GM15510 (cell line): ENCODE results near the gene RGS13.

Experiments used
- POLR2A ChIP-seq: IDR thresholded peaks from 3 replicates; pipeline ENCODE4 v1.6.1; 2011; ENCODE audit warnings: borderline replicate concordance; ENCODE audit not compliant: insufficient read length; ENCODE audit errors: extremely low read depth

RGS13 gene

GRCh38 chr1:192610112-192610889 is 25.6 kb upstream of the RGS13 start:
- TF ChIP-seq POLR2A: no peak

DNA sequence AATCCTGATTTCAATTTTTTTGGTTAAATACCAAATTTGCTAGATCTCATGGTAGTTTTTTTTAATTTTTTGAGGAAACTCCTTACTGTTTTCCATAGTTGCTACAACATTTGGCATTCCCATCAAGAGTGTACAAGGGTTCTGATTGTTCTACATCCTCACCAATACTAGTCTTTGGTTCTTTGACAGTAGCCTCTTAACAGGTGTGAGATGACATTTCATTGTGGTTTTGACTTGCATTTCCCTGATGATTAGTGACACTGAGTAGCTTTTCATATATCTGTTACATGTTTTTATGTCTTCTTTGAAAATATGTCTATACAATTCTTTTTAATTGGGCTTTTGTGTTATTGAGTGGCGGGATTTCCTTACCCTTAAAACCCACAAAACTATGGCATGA is 20.9 kb upstream of the RGS13 start:
- TF ChIP-seq POLR2A: no peak

- TF ChIP-seq POLR2A: no peak
Measured at GRCh38 chr1:192620071-192620635, 15.8 kb upstream of the RGS13 start.

- TF ChIP-seq POLR2A: no peak
Measured at GRCh38 chr1:192626366-192627179, 9.4 kb upstream of the RGS13 start.

- no peak for TF ChIP-seq POLR2A
Measured at GRCh38 chr1:192627901-192628300, 8.0 kb upstream of the RGS13 start.

DNA sequence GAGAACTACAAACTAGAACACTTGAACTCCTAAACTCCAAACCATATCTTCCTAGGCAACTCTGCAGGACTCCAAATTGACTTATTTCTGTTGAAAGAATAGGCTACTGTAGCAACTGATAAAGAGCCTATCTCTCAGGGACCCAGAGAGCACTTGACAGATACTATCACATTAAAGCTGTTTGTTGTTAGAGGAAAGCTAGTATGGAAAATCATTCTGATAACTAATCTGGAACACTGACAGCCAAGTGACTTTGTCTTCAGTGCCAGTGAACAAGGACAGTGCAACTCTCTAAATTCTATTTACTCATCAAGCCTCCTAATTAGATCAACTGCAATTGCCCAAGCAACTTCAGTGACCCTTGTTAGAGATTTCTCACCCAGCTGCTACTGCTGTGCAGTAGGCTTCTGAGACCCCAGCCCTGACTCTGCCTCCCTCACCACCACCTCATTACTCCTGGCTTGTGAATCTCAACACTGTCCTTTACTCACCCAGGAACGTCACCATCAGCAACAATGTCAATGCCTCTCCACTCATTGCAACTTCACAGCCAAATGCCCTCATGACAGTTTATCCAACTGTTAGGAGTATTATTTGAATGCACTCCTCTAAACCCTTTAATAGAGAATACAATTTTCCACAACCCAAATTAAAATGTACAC is 7.4 kb upstream of the RGS13 start:
- no peak for TF ChIP-seq POLR2A

- no peak for TF ChIP-seq POLR2A
Measured at GRCh38 chr1:192629612-192630011, 6.3 kb upstream of the RGS13 start.

DNA sequence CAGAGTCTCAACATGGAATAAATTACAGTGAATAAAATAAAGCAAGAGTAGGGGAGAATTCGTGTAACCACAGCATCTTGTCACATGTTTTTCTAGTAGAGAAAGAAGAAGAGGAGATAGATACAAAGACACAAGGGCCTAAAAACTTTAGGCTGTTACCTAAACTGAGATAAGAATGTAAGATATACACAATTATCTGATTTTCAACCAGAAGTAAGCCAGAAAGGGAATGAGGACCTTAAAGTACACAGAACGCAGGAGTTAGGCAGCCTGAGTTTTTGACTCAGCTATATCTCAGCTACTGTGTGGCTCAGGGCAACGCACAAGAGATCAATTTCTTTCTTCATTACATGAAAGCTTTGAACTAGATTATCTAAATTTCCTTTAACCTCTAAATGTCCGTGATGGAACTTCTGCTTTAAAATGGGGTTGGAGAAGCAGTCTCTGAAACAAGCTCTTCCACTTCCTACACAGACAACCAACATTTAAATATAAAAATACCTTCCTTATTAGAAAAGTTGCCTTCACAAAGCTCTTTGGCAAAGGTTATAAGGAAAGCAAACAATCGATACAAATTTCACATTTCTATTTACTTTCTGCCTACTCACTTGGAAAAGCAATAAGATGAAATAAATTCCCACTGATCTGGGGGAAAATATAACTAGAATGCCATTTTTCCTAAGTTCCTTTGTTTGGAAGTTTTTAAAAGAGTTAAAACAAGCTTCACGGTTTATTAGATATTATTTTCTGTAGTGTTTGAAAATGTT is 5.2 kb upstream of the RGS13 start:
- no peak for TF ChIP-seq POLR2A

DNA sequence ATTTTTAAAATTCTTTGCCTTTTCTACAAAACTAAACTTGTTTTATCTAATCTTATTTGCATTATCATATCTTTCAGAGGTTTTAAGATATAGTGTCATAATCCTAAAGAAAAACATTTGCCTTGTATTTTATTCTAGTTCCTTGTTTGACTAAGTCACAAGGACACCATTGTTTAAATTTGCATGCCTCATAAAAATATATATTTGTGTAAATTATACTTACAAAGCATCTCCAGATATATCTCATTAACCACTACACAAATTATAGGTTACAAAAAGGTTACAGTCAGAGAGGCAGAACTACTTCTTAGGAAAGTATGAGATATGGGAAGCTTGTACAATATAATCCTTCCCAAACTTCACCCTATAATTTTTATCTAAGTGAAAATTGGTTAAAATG is 4.2 kb upstream of the RGS13 start:
- TF ChIP-seq POLR2A: no peak

GRCh38 chr1:192632188-192632587 is 3.8 kb upstream of the RGS13 start:
- TF ChIP-seq POLR2A: no peak

GRCh38 chr1:192632641-192633532 is 3.1 kb upstream of the RGS13 start:
- TF ChIP-seq POLR2A: no peak

DNA sequence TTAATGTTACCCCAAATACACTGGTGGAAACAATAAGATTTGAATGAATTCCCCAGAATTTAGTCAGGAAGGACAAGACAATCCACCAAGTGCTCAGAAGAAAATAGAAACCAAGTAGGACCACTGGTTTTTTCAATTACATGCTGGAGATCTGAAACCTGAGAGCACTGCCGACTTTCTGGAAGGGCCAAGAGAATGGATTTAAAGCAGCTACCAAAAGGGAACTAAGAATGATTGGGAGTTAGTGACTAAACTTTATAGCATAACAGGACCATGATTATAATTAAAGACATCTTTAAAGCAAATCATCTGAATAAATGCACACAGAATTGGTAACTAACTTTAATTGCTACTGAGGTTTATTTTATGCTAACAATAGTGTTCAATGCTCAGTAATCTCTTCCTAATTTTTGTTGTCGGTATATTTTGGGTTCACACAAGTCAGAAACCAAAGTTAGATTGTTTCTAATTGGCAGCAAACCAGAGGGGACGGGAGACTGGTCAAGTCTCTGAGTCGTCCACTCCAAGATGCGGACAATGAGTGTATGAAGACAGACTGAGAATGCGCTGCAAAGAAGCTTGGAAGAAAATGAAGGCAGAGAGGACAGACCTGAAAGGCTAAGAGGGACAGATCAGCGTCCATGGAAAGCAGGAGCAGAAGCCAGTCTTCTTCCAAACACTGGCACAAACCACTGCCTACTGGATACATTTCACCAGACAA is 2.3 kb upstream of the RGS13 start:
- no peak for TF ChIP-seq POLR2A

DNA sequence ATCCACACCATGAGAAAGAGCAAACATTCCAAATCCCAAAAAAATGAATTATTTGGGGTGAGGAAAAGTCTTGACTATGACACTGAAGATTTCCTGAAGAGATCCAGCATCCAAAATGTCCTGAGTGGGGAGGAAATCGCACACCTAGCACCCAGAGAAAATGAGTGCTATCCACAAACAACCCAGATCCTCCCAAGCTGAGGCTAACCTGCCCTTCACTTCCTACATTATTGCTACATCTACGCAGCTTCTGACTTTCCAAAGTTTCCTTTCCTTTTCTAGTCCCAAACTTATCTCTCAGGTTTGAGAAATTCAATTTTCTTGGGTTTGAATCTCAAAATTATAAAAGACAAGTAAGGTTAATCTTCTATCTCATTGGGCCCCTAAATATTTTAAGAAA is 906 bp upstream of the RGS13 start:
- no peak for TF ChIP-seq POLR2A
